GM12891 (cell line): ENCODE measurements around the gene MRPL12.

Experiments used
- POLR2A ChIP-seq: IDR thresholded peaks from 2 replicates; pipeline ENCODE4 v1.6.1; 2011; ENCODE audit warnings: low read depth, low read length, control low read depth
- POLR2AphosphoS5 ChIP-seq: IDR thresholded peaks from 2 replicates; pipeline ENCODE4 v1.6.1; 2011; ENCODE audit warnings: low read depth, low read length, control low read depth
- POU2F2 ChIP-seq: IDR thresholded peaks from 2 replicates; pipeline ENCODE4 v1.6.1; 2011; ENCODE audit warnings: low read depth, mild to moderate bottlenecking, control low read depth, low read length, moderate library complexity
- SPI1 ChIP-seq: IDR thresholded peaks from 2 replicates; pipeline ENCODE4 v1.6.1; 2011; ENCODE audit warnings: low read depth, low read length, control low read depth
- TAF1 ChIP-seq: IDR thresholded peaks from 2 replicates; pipeline ENCODE4 v1.6.1; 2011; ENCODE audit warnings: low read depth, low read length, control low read depth

- no peak; the same call in 1 of the 2 replicates for TF ChIP-seq POLR2AphosphoS5
- TF ChIP-seq TAF1, result no peak
- TF ChIP-seq POLR2A, result no peak
- TF ChIP-seq POU2F2, result no peak
- TF ChIP-seq SPI1, result peak; percentile 62
Measured at GRCh38 chr17:81683208-81683583, 20.0 kb upstream of the MRPL12 start.
